ENCODE results near the gene TRPM4.
"Not testable (repeated sequence)": the region's sequence is repeated elsewhere in the genome, so short reads cannot be mapped to it uniquely, and the experiment has no call there.

The TRPM4 gene

GRCh38 chr19:49173198-49173597 is 15.6 kb downstream of the TRPM4 start:
- H3K4me3 ChIP-seq (ENCODE audit: low read depth, low read length): no peak overlapping the region
- TF ChIP-seq CTCF (IDR thresholded peaks at IDR 0.05; ENCODE audit: low read depth, low read length): no peak
- DNase-seq (ENCODE audit: low read depth, low spot score): no peak
- in situ Hi-C loops (cut with HindIII; ENCODE audit: low sequenced_read_pairs): no loop called here

GRCh38 chr19:49180659-49181058 is 23.1 kb downstream of the TRPM4 start:
- DNase-seq (ENCODE audit: low read depth, low spot score): no peak
- in situ Hi-C loops (cut with HindIII; ENCODE audit: low sequenced_read_pairs): no loop called here
- no peak overlapping the region for H3K4me3 ChIP-seq (ENCODE audit: low read depth, low read length)
- TF ChIP-seq CTCF (IDR thresholded peaks at IDR 0.05; ENCODE audit: low read depth, low read length): no peak

- DNase-seq (ENCODE audit: low read depth, low spot score); in situ Hi-C loops (cut with HindIII; ENCODE audit: low sequenced_read_pairs); H3K4me3 ChIP-seq (ENCODE audit: low read depth, low read length): not testable (repeated sequence)
Observed at GRCh38 chr19:49182010-49182847, 24.6 kb downstream of the TRPM4 start.

- no peak for DNase-seq (ENCODE audit: low read depth, low spot score)
- no peak for TF ChIP-seq CTCF (IDR thresholded peaks at IDR 0.05; ENCODE audit: low read depth, low read length)
- in situ Hi-C loops (cut with HindIII; ENCODE audit: low sequenced_read_pairs): no loop called here
- H3K4me3 ChIP-seq (ENCODE audit: low read depth, low read length): no peak overlapping the region
Observed at GRCh38 chr19:49182848-49183375, 25.3 kb downstream of the TRPM4 start.

- no peak for DNase-seq (ENCODE audit: low read depth, low spot score)
- in situ Hi-C loops (cut with HindIII; ENCODE audit: low sequenced_read_pairs): no loop called here
Observed at GRCh38 chr19:49186108-49186507, 28.5 kb downstream of the TRPM4 start.

GRCh38 chr19:49188626-49189200 is 31.1 kb downstream of the TRPM4 start:
- H3K4me3 ChIP-seq (ENCODE audit: low read depth, low read length): no peak overlapping the region
- in situ Hi-C loops (cut with HindIII; ENCODE audit: low sequenced_read_pairs): no loop called here
- DNase-seq (ENCODE audit: low read depth, low spot score): no peak
- TF ChIP-seq CTCF (IDR thresholded peaks at IDR 0.05; ENCODE audit: low read depth, low read length): no peak

More at GRCh38 chr19:49186108-49186507, 28.5 kb downstream of the TRPM4 start:
- H3K4me3 ChIP-seq (ENCODE audit: low read depth, low read length): no peak overlapping the region
- no peak for TF ChIP-seq CTCF (IDR thresholded peaks at IDR 0.05; ENCODE audit: low read depth, low read length)

GRCh38 chr19:49189259-49189658 is 31.7 kb downstream of the TRPM4 start:
- in situ Hi-C loops (cut with HindIII; ENCODE audit: low sequenced_read_pairs): no loop called here
- no peak overlapping the region for H3K4me3 ChIP-seq (ENCODE audit: low read depth, low read length)
- TF ChIP-seq CTCF (IDR thresholded peaks at IDR 0.05; ENCODE audit: low read depth, low read length): no peak
- DNase-seq (ENCODE audit: low read depth, low spot score): no peak
